Prostate gland (tissue), 2 donors: ENCODE data around the gene TMEM108.

Source experiments
- POLR2A ChIP-seq: fragments of 450-650 bp; IDR thresholded peaks from one replicate; pipeline ENCODE4 v1.6.1; 2016; ENCODE audit warnings: antibody characterized with exemption, mild to moderate bottlenecking
- TF ChIP-seq, protein P1 (sequence below), 4 experiments: fragments of 200-600 bp in 2 of 4; fragments of 450-650 bp in 2 of 4; sonication (generic) in 2 of 4; IDR thresholded peaks; 1 replicate in 3 of 4; 2 replicates in 1 of 4; pipeline ENCODE4 v1.5.1; 2016 to 2019; ENCODE audit warnings: antibody characterized with exemption in 4 of 4, mild to moderate bottlenecking in 2 of 4, moderate library complexity in 2 of 4

DNA sequence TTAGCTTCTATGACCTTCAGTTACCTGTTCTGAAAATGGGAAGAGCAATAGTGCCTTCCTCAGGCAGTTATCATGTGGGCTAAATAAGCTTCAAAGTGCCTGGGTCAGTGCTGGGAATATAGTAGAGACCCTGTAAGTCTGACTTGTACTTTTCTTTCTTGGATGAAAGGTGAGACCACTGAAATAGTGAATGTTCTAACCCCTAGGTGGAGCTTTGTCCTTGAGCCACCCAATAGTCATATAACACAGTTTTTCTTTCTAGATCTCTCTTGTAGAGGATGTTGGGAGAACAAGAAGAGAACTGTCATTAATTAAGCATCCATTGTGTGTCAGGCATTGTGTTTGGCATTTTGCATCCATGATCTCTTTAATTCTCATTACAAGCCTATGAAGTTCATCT is 348.7 kb downstream of the TMEM108 start:
- TF ChIP-seq, protein P1, sequence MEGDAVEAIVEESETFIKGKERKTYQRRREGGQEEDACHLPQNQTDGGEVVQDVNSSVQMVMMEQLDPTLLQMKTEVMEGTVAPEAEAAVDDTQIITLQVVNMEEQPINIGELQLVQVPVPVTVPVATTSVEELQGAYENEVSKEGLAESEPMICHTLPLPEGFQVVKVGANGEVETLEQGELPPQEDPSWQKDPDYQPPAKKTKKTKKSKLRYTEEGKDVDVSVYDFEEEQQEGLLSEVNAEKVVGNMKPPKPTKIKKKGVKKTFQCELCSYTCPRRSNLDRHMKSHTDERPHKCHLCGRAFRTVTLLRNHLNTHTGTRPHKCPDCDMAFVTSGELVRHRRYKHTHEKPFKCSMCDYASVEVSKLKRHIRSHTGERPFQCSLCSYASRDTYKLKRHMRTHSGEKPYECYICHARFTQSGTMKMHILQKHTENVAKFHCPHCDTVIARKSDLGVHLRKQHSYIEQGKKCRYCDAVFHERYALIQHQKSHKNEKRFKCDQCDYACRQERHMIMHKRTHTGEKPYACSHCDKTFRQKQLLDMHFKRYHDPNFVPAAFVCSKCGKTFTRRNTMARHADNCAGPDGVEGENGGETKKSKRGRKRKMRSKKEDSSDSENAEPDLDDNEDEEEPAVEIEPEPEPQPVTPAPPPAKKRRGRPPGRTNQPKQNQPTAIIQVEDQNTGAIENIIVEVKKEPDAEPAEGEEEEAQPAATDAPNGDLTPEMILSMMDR (IDR thresholded peaks at IDR 0.05), result no peak
- TF ChIP-seq POLR2A, result no peak
